HCT116 (cell line): ENCODE measurements around the gene PBX1.

Source experiments
- MAX ChIP-seq: IDR thresholded peaks from 2 replicates; pipeline ENCODE4 v1.6.1; 2012
- POLR2A ChIP-seq: IDR thresholded peaks from 2 replicates; pipeline ENCODE4 v1.7.0; 2011; ENCODE audit warnings: borderline replicate concordance; ENCODE audit not compliant: insufficient read depth, insufficient read length; ENCODE audit errors: extremely low read depth

DNA sequence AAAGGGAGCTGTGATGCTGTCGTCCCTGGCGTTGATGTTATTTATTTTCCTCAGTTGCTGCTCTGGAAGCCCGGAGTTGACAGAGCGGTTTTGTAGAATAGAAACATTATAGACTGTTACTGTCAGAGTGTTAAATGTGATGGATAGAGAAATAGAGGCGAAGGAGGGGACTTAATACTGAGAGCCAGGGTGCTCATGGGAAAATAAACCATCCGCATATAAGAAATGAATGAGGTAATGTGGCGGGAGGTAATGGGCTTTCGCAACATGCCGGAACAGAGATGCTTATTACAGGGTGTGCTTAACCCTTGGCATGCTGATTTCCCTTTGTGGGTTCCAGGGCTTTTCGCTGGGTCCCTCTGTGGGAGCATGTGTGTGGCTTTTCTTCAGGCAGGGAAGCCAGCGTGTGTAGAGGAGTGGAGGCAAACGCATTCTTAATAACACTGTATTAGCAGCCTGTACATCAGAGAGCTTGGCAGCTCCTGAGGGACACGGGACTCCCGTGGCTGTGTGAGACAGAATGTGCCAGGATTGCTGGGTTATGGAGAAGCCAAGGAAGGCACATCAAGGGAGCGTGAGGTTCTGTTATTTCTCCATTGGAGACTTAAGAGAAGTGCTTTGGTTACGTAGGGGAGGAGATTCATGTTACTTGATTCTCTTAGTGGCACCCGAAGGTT, 141.0 kb downstream of the PBX1 start:
- TF ChIP-seq MAX (no peak), POLR2A (no peak)
